IMR-90 (cell line): ENCODE data around the gene SPAAR.
"Not testable (repeated sequence)": the region's sequence is repeated elsewhere in the genome, so short reads cannot be mapped to it uniquely, and the experiment has no call there.

Experiments
- USF2 ChIP-seq: fragments of 150-350 bp; IDR thresholded peaks from 2 replicates; pipeline ENCODE4 v1.6.1; 2017; ENCODE audit warnings: mild to moderate bottlenecking, antibody characterized with exemption, low read length, low read depth
- TF ChIP-seq, protein P1 (sequence below): conservative IDR thresholded peaks from 2 replicates; pipeline ENCODE4 v1.5.1; 2012; ENCODE audit warnings: mild to moderate bottlenecking, low read depth, low read length, improper control_type of control experiment

DNA sequence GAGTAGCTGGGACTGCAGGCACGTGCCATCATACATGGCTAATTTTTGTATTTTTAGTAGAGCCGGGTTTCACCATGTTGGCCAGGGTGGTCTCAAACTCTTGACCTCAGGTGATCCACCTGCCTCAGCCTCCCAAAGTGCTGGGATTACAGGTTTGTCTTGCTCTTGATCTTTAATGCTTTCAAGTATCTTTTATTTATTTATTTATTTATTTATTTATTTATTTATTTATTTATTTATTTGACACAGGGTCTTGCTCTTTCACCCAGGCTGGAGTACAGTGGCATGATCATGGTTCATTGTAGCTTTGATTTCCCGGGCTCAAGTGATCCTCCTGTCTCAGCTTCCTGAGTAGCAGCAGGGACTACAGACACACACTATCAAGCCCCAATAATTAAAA, 24.4 kb upstream of the SPAAR start:
- not testable (repeated sequence) for TF ChIP-seq USF2
- TF ChIP-seq, protein P1, sequence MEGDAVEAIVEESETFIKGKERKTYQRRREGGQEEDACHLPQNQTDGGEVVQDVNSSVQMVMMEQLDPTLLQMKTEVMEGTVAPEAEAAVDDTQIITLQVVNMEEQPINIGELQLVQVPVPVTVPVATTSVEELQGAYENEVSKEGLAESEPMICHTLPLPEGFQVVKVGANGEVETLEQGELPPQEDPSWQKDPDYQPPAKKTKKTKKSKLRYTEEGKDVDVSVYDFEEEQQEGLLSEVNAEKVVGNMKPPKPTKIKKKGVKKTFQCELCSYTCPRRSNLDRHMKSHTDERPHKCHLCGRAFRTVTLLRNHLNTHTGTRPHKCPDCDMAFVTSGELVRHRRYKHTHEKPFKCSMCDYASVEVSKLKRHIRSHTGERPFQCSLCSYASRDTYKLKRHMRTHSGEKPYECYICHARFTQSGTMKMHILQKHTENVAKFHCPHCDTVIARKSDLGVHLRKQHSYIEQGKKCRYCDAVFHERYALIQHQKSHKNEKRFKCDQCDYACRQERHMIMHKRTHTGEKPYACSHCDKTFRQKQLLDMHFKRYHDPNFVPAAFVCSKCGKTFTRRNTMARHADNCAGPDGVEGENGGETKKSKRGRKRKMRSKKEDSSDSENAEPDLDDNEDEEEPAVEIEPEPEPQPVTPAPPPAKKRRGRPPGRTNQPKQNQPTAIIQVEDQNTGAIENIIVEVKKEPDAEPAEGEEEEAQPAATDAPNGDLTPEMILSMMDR, result not testable (repeated sequence)
